ENCODE data around the gene WDFY2.

The WDFY2 gene

GRCh38 chr13:51804295-51805172, 220.3 kb downstream of the WDFY2 start:
- peaks cover 4% of the 10 kb centered on the region for H3K36me3 ChIP-seq
- H3K4me1 ChIP-seq (ENCODE audit: control insufficient read depth in 1 of 2, insufficient read depth in 1 of 2, low read depth in 1 of 2, low read length in 1 of 2) = peaks cover 47 to 50% of the 10 kb centered on the region in 2 experiments
- no peaks in the 10 kb centered on the region for H3K9me3 ChIP-seq
- H3K27ac ChIP-seq = peak overlapping the region; percentile 98
- peak overlapping the region; percentile 83 to 88 for H3K4me3 ChIP-seq (ENCODE audit: low read depth in 1 of 2, low read length in 1 of 2)
- peaks cover 24% of the 10 kb centered on the region for H3K27me3 ChIP-seq
- TF ChIP-seq, protein P1, sequence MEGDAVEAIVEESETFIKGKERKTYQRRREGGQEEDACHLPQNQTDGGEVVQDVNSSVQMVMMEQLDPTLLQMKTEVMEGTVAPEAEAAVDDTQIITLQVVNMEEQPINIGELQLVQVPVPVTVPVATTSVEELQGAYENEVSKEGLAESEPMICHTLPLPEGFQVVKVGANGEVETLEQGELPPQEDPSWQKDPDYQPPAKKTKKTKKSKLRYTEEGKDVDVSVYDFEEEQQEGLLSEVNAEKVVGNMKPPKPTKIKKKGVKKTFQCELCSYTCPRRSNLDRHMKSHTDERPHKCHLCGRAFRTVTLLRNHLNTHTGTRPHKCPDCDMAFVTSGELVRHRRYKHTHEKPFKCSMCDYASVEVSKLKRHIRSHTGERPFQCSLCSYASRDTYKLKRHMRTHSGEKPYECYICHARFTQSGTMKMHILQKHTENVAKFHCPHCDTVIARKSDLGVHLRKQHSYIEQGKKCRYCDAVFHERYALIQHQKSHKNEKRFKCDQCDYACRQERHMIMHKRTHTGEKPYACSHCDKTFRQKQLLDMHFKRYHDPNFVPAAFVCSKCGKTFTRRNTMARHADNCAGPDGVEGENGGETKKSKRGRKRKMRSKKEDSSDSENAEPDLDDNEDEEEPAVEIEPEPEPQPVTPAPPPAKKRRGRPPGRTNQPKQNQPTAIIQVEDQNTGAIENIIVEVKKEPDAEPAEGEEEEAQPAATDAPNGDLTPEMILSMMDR (IDR thresholded peaks at IDR 0.05) = no peak

- TF ChIP-seq, protein P1 (IDR thresholded peaks at IDR 0.05) = no peak
- Histone ChIP-seq H3K36me3 (peaks cover 4% of the 10 kb centered on the region), H3K9me3 (no peaks in the 10 kb centered on the region), H3K27me3 (peaks cover 16% of the 10 kb centered on the region), H3K4me3 (ENCODE audit: low read depth in 1 of 2, low read length in 1 of 2) (peak overlapping the region; percentile 83 to 88), H3K27ac (peak overlapping the region; percentile 98), H3K4me1 (ENCODE audit: control insufficient read depth in 1 of 2, insufficient read depth in 1 of 2, low read depth in 1 of 2, low read length in 1 of 2) (peaks cover 47 to 53% of the 10 kb centered on the region in 2 experiments)
These were observed 221.1 kb downstream of the WDFY2 start for GRCh38 chr13:51805313-51805712.

DNA sequence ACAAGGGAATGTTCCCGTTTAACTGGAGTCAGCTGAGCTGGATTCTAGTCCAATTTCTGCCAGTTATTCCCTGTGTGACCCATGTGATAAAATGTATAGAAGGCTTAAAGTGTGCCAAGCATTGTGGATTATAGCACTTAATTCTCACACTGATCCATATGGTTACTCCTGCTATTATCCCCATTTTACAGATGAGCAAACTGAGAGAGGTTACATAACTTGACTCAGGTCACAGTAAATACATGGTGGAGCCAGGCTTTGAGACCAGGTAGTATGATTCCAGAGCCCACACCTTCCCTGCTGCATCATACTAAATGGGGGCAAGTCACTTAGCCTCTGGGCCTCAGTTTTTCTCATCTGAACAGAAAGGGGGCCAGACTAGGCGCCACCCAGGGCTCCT, 221.7 kb downstream of the WDFY2 start:
- TF ChIP-seq, protein P1 (IDR thresholded peaks at IDR 0.05) = no peak
- H3K4me3 ChIP-seq (ENCODE audit: low read depth in 1 of 2, low read length in 1 of 2) = no peak overlapping the region
- H3K4me1 ChIP-seq (ENCODE audit: control insufficient read depth in 1 of 2, insufficient read depth in 1 of 2, low read depth in 1 of 2, low read length in 1 of 2) = peaks cover 47 to 53% of the 10 kb centered on the region in 2 experiments
- H3K27me3 ChIP-seq = peaks cover 10% of the 10 kb centered on the region
- H3K27ac ChIP-seq = peak overlapping the region; percentile 10
- peaks cover 4% of the 10 kb centered on the region for H3K36me3 ChIP-seq
- H3K9me3 ChIP-seq = no peaks in the 10 kb centered on the region

DNA sequence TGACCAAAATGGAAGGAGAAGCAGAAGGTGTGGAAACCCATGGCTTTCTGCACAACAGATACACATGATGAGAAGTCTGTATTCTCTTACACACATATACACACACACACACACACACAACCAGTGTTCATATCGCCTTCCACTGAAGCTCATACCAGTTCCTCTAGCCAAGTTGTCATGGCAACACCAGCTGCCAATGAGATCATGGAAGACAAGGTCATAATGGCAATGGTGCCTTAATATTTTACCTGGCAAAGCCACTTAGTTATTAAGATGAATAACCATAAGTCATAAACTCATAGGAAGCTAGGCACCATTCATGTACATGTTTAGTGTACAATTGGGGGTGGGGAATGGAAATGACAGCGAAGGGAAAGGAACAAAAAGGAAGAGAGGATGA, 222.3 kb downstream of the WDFY2 start:
- Histone ChIP-seq H3K36me3 (peaks cover 5% of the 10 kb centered on the region), H3K27me3 (peaks cover 4% of the 10 kb centered on the region), H3K9me3 (no peaks in the 10 kb centered on the region), H3K27ac (peak overlapping the region; percentile 10), H3K4me1 (ENCODE audit: control insufficient read depth in 1 of 2, insufficient read depth in 1 of 2, low read depth in 1 of 2, low read length in 1 of 2) (peaks cover 47 to 53% of the 10 kb centered on the region in 2 experiments), H3K4me3 (ENCODE audit: low read depth in 1 of 2, low read length in 1 of 2) (no peak overlapping the region)
- TF ChIP-seq, protein P1 (IDR thresholded peaks at IDR 0.05) = no peak

- Histone ChIP-seq H3K36me3 (peaks cover 10% of the 10 kb centered on the region), H3K4me1 (ENCODE audit: control insufficient read depth in 1 of 2, insufficient read depth in 1 of 2, low read depth in 1 of 2, low read length in 1 of 2) (peaks cover 48 to 57% of the 10 kb centered on the region in 2 experiments), H3K4me3 (ENCODE audit: low read depth in 1 of 2, low read length in 1 of 2) (no peak overlapping the region), H3K27ac (peak overlapping the region; percentile 5), H3K9me3 (no peaks in the 10 kb centered on the region), H3K27me3 (no peaks in the 10 kb centered on the region)
- TF ChIP-seq, protein P1 (IDR thresholded peaks at IDR 0.05) = no peak
These were observed 222.8 kb downstream of the WDFY2 start for GRCh38 chr13:51807041-51807440.
